ACHN (cell line): Measurements from ENCODE around the gene LTC4S.
A peak's percentile ranks its signal among the peaks of the same experiment; 100 is the strongest.

Experiments
- DNase-seq: peaks from one replicate; pipeline ENCODE4 v3.0.0-alpha.2; 2015
- in situ Hi-C: cut with HindIII; loops from 2 replicates; pipeline ENCODE4 v1.10.0; 2017; ENCODE audit warnings: low sequenced_read_pairs, low pct_ligation_motif_present, low pct_unique_long_range_greater_than_20kb

Gene LTC4S

GRCh38 chr5:179802950-179803562 lies 9.3 kb downstream of the LTC4S start:
- in situ Hi-C loops: no loop called here
- no peak for DNase-seq

GRCh38 chr5:179803651-179804554 lies 10.1 kb downstream of the LTC4S start:
- in situ Hi-C loops: no loop called here
- DNase-seq: no peak

- in situ Hi-C loops: no loop called here
- no peak for DNase-seq
These were observed 10.8 kb downstream of the LTC4S start for GRCh38 chr5:179804555-179804947.

DNA sequence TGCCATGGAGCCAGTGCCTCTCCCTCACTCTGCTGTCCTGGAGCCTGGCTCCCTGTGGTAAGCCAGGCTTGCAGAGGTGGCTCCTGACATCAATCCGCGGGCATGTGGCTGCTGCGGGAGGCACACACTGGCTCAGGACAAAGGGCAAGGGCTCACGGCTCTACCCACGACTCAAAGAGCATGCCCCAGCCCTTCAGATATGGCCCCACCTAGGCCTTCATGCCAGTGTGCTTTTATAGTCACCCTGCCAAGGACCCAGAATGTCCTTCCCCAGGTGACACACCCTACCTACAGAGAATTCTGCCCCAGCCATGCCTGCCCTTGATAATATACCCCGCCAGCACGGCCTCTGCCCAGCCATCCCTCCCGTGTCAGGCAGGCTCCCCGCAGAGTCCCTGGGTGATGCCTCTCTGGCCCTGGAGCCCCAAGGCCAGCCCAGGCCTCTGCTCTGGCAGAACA lies 11.3 kb downstream of the LTC4S start:
- in situ Hi-C loops: no loop called here
- DNase-seq: no peak

GRCh38 chr5:179805529-179806249 lies 11.9 kb downstream of the LTC4S start:
- DNase-seq: no peak
- in situ Hi-C loops: no loop called here

- DNase-seq: peak; percentile 70
- in situ Hi-C loops: no loop called here
These were observed 12.7 kb downstream of the LTC4S start, which contains the start of gene MGAT4B for GRCh38 chr5:179806250-179807048. Gene MGAT4B, minus strand, starts transcription at chr5:179806866. Its CDS starts 283 bp downstream, at chr5:179806583.

GRCh38 chr5:179812135-179812825 lies 18.5 kb downstream of the LTC4S start:
- no peak for DNase-seq
- in situ Hi-C loops: no loop called here

DNA sequence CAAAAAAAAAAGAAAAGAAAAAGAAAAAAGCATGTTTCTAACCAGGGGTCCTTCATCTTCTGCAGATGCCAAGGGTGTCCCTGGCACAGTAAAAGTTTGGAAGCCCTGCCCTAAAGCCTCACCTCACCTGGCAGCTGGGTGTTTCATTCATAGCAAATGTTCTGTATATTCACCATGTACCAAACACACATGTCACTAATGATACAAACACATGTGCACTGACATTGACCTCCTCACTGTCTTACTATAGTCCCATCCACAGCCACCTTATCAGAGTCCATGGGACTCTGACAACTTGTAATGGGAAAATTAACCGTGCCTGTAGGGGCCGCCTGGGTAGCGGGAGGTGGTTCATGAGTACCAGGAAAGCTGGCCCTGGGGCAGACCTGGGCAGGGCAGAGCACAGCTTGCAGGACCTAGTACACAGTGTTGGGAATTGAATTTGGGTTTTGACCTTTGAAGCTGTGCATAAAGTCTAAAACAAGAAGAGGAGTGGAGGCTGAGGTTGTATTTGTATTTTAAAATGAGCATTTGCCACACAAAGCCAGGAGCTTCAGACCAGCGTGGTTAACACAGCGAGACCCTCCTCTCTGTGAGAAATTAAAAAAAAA lies 19.3 kb downstream of the LTC4S start:
- in situ Hi-C loops: no loop called here
- DNase-seq: no peak

- in situ Hi-C loops: no loop called here
- DNase-seq: no peak
These were observed 20.3 kb downstream of the LTC4S start for GRCh38 chr5:179814090-179814489.

- no peak for DNase-seq
- in situ Hi-C loops: no loop called here
These were observed 21.9 kb downstream of the LTC4S start for GRCh38 chr5:179815491-179816249.

GRCh38 chr5:179816401-179816795 lies 22.6 kb downstream of the LTC4S start:
- DNase-seq: no peak
- in situ Hi-C loops: no loop called here

DNA sequence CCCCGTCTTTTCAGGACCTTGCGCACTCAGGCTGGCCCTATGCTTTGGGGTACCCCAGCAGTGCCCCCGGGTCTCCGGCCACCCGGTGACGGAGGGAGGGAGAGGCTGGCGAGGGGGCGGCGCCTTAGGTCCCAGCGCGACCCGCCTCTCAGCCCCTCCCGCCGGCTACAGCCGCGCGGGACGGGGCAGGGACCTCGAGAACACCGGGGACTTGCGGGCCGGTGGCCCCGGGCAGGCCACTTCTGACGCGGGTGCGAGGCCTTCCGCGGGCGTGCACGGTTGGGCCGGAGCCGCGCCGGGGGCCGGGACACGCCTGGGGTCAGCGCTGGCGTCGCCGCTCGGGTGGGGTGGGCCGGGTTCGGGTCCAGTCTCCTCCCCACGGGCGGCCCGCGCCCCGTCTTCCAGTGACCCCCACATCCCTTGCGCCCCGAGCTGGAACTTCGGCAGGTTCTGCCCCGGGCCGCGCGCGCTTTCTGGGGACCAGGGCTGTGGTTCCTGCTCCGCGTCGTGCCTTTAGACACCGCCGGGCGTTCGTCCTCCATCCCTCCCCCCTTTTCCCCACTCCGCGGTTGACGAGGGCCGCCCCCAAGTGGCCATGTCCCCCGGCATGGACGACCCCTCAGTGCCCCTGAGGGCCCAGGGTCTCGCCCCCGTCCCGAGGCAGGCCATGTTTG lies 23.1 kb downstream of the LTC4S start:
- no peak for DNase-seq
- in situ Hi-C loops: no loop called here

DNA sequence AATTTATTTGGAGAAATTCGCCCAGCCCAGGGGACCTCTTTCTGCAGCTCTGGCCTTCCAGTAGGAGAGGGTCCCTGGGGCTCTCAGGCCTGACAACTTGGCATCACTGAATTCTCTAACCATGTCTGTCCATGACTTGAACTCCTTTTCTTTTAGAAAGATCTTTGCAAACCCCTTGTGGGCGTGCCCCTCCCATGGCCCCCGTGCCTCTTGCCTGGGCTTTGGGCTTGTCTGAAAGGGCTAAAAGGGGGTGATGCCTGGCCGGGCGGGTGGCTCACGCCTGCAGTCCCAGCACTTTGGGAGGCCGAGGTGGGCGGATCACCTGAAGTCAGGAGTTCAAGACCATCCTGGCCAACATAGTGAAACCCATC lies 23.7 kb downstream of the LTC4S start:
- no peak for DNase-seq
- in situ Hi-C loops: no loop called here

DNA sequence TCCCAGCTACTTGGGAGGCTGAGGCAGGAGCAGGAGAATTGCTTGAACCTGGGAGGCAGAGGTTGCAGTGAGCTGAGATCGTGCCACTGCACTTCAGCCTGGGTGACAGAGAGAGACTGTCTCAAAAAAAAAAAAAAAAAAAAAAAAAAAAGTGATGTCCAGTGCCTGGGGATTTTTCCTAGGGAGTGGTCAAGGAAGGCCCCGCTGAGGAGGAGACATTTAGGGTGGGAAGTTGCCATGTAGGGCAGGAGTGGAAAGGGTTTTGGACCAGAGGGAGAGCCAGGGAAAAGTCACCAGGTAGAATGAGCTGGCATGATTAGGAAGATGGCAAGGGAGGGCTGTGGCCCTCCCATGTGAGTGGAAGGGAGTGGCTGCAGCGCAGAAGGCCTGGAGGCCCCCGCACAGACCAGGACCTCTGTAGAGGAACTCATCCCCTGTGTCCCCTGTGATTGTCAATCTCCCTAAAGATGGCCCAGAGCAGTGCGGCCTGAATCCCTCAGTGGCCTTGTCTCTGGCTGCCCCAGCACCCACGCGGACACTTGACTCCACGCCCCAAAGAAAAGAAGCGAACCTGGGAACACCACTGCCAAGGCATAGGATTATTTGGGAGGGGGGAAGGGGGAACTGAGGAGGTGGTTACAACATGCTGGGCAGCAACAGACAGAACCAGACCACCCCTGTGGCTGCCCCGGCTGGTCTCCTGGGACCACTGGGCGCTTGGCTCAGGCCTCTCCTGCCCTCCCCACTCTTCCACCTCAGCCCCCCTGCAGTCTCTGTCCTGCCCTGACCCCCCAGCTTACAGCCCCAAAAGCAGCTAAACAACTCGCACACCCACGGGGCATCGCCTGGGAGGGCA lies 24.3 kb downstream of the LTC4S start:
- no peak for DNase-seq
- in situ Hi-C loops: no loop called here

DNA sequence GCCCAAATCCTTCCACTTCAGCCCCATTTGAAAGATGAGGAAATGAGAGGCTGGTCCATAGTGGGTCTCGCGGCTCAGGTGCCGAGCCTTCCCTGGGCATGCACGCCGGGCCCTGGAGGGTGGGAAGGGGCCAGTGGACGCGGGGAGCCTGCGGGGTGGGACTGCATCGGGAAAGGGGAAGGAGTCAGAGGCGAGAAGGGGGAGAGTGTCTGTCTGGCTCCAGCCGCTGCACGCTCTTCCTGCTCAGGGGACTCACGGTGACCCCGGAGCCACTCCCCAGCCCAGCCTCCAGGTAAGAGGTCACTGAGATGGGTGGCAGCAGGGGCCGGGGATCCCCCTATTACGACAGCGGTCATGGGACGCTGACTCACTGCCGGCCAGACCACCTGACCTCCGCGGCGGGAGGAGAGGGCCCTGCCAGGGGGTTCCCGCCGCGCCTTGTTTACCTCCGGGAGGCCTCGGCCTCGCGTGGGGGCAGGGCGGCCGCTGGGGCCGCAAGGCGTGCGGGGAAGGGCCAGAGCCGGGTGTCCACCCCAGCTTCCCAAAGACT lies 25.0 kb downstream of the LTC4S start:
- in situ Hi-C loops: no loop called here

More for the DNA sequence above, 25.0 kb downstream of the LTC4S start:
- peak; percentile 93 for DNase-seq
